DOHH2 (cell line): ENCODE results near the gene VPREB1.
"Not testable (repeated sequence)": the region's sequence is repeated elsewhere in the genome, so short reads cannot be mapped to it uniquely, and the experiment has no call there.

Experiments
- H3F3A ChIP-seq: fragments of 200-600 bp; sonication (generic), shearing (Covaris generic); 2 replicates; pipeline ENCODE4 v1.6.0; 2016; ENCODE audit warnings: antibody characterized with exemption, mild to moderate bottlenecking; ENCODE audit not compliant: control insufficient read depth, insufficient read depth
- H3K27ac ChIP-seq: fragments of 200-600 bp; sonication (generic); 2 replicates; pipeline ENCODE4 v1.5.1; 2014; ENCODE audit warnings: low read depth, mild to moderate bottlenecking, low read length, moderate library complexity
- H3K27me3 ChIP-seq: fragments of 200-600 bp; sonication (generic); 2 replicates; pipeline ENCODE4 v1.6.1; 2014; ENCODE audit warnings: mild to moderate bottlenecking, low read length, mixed read lengths; ENCODE audit not compliant: control insufficient read depth
- H3K36me3 ChIP-seq: fragments of 200-600 bp; sonication (generic); 2 replicates; pipeline ENCODE4 v1.6.1; 2014; ENCODE audit warnings: mild to moderate bottlenecking, low read length, moderate library complexity, mixed read lengths; ENCODE audit not compliant: control insufficient read depth
- H3K4me1 ChIP-seq: fragments of 200-600 bp; sonication (generic); 2 replicates; pipeline ENCODE4 v1.6.1; 2014; ENCODE audit warnings: mild to moderate bottlenecking, low read length, mixed read lengths; ENCODE audit not compliant: control insufficient read depth
- H3K4me2 ChIP-seq: fragments of 200-600 bp; sonication (generic); 2 replicates; pipeline ENCODE4 v1.6.0; 2014; ENCODE audit warnings: mild to moderate bottlenecking, low read length, moderate library complexity
- H3K4me3 ChIP-seq: fragments of 200-600 bp; sonication (generic); 2 replicates; pipeline ENCODE4 v1.5.1; 2014; ENCODE audit warnings: mild to moderate bottlenecking, low read length, mixed read lengths
- H3K79me2 ChIP-seq: fragments of 200-600 bp; sonication (generic); 2 replicates; pipeline ENCODE4 v1.6.1; 2014; ENCODE audit warnings: mild to moderate bottlenecking, low read length, mixed read lengths; ENCODE audit not compliant: control insufficient read depth
- H3K9me2 ChIP-seq: fragments of 200-600 bp; sonication (generic); replicated peaks from 2 replicates; pipeline ENCODE4 v1.6.1; 2014; ENCODE audit warnings: mild to moderate bottlenecking, low read length, mixed read lengths; ENCODE audit not compliant: control insufficient read depth
- H3K9me3 ChIP-seq: fragments of 200-600 bp; sonication (generic); 2 replicates; pipeline ENCODE4 v1.6.1; 2014; ENCODE audit warnings: antibody characterized with exemption, low read length, mixed read lengths; ENCODE audit not compliant: control insufficient read depth, insufficient read depth
- H4K20me1 ChIP-seq: fragments of 200-600 bp; sonication (generic); 2 replicates; pipeline ENCODE4 v1.6.0; 2014; ENCODE audit warnings: low read depth, mild to moderate bottlenecking, antibody characterized with exemption, low read length, moderate library complexity; ENCODE audit not compliant: control insufficient read depth, insufficient read depth

The VPREB1 gene

GRCh38 chr22:22287106-22287626 lies 42.6 kb downstream of the VPREB1 start:
- not testable (repeated sequence) for H3K4me2 ChIP-seq, H3K79me2 ChIP-seq, H3K36me3 ChIP-seq, H3K9me2 ChIP-seq, H3K9me3 ChIP-seq, H3F3A ChIP-seq, H3K27ac ChIP-seq, H3K4me3 ChIP-seq, H4K20me1 ChIP-seq, H3K4me1 ChIP-seq, H3K27me3 ChIP-seq

GRCh38 chr22:22289666-22290065 lies 45.1 kb downstream of the VPREB1 start:
- not testable (repeated sequence) for H3K79me2 ChIP-seq, H3K36me3 ChIP-seq, H3F3A ChIP-seq, H3K9me2 ChIP-seq, H4K20me1 ChIP-seq, H3K4me3 ChIP-seq, H3K27me3 ChIP-seq, H3K4me2 ChIP-seq, H3K9me3 ChIP-seq, H3K27ac ChIP-seq, H3K4me1 ChIP-seq

- not testable (repeated sequence) for H3K9me3 ChIP-seq, H3K4me1 ChIP-seq, H3K36me3 ChIP-seq, H4K20me1 ChIP-seq, H3K27me3 ChIP-seq, H3K9me2 ChIP-seq, H3K27ac ChIP-seq, H3F3A ChIP-seq, H3K4me2 ChIP-seq, H3K4me3 ChIP-seq
- H3K79me2 ChIP-seq: peaks cover 13% of the 10 kb centered on the region
These were observed 46.7 kb downstream of the VPREB1 start for GRCh38 chr22:22291129-22291806.

GRCh38 chr22:22292656-22293055 lies 48.1 kb downstream of the VPREB1 start:
- not testable (repeated sequence) for H3K4me2 ChIP-seq, H3K27me3 ChIP-seq, H3K4me3 ChIP-seq, H3K9me3 ChIP-seq, H3K27ac ChIP-seq, H3K4me1 ChIP-seq, H4K20me1 ChIP-seq, H3K9me2 ChIP-seq, H3F3A ChIP-seq, H3K36me3 ChIP-seq
- peaks cover 26% of the 10 kb centered on the region for H3K79me2 ChIP-seq

DNA sequence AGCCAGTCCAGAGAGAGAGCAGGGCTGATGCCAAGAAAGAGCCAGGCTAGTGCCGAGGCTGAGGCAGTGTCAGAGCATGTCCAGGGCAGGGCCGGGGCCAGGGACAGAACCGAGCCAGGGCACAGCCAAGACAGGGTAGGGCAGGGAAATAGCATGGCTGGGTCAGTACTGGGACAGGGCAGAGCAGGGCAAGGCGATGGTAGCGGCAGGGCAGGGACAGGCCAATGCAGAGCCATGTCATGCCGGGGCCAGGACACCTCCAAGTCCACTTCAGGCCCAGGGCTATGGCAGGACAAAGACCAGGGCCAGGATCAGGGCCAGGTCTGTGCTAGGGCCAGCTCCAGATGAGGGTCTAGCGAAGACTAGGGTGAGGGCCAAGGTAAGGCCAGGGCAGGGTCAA lies 48.9 kb downstream of the VPREB1 start:
- not testable (repeated sequence) for H3K27me3 ChIP-seq, H3K4me3 ChIP-seq, H3K36me3 ChIP-seq, H3F3A ChIP-seq, H3K4me1 ChIP-seq, H3K9me3 ChIP-seq, H4K20me1 ChIP-seq, H3K27ac ChIP-seq, H3K4me2 ChIP-seq, H3K9me2 ChIP-seq
- H3K79me2 ChIP-seq: peaks cover 33% of the 10 kb centered on the region

- not testable (repeated sequence) for H3K36me3 ChIP-seq, H3F3A ChIP-seq, H3K4me3 ChIP-seq
These were observed 50.1 kb downstream of the VPREB1 start for GRCh38 chr22:22294641-22295040.

More at GRCh38 chr22:22294641-22295040, 50.1 kb downstream of the VPREB1 start:
- H3K4me2 ChIP-seq, H3K9me2 ChIP-seq, H3K4me1 ChIP-seq, H3K9me3 ChIP-seq, H3K27ac ChIP-seq, H3K27me3 ChIP-seq, H4K20me1 ChIP-seq: not testable (repeated sequence)
- peaks cover 44% of the 10 kb centered on the region for H3K79me2 ChIP-seq
